GM12892 (cell line): ENCODE measurements around the gene FCF1.

Experiments
- POLR2A ChIP-seq: IDR thresholded peaks from 2 replicates; pipeline ENCODE4 v1.6.1; 2011; ENCODE audit warnings: low read depth, low read length, control low read depth
- TAF1 ChIP-seq: IDR thresholded peaks from 2 replicates; pipeline ENCODE4 v1.6.1; 2011; ENCODE audit warnings: low read depth, mild to moderate bottlenecking, control low read depth, low read length, borderline replicate concordance

- TF ChIP-seq POLR2A = no peak
- TF ChIP-seq TAF1 = no peak
These were observed 15.4 kb upstream of the FCF1 start for GRCh38 chr14:74697543-74697942.
